HG03520 (cell line): ENCODE results near the gene OPCML.

ENCODE experiments used
- ATAC-seq: cut with Tn5 transposase; IDR thresholded peaks from one replicate; pipeline ENCODE4 v1.9.1; 2021; ENCODE audit warnings: mild to moderate bottlenecking, moderate library complexity; ENCODE audit not compliant: unreplicated experiment

OPCML gene

DNA sequence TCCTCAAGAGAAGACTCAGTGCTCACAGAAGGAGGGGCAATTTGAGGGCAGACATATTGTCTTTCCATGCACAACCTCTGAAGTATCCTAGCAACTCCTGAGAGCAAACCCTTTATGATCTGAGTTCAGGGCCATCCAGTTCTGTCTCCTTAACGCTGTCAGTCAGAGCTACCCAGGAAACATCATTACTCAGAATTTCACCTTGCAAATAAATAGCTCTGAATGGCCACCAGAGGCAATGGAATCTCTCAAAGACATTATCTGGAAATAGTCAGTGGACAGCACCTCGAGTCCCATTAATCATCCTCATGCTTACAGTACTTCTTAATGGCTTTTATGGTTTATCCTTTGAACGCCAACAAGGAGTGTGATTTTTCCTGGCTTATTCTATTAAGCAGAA is 656.1 kb downstream of the OPCML start:
- ATAC-seq = no peak

DNA sequence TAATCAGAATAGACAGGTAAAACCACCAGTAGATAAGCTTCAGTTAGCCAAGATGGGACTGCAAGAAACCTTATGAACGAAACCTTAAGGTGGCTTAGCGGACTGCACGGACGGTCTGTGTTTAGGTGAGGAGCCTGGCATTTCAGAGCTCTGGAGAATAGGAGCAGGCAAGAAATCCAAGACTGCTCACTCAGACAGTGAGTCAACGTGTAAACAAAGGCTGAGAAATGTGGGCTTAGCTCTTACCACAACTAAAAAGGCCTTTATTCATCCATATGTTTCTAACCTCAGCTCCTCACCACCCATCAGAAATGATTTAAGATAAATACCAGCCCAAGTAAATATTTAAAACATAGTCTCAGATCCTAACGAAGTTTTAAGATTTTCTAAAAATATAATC is 657.7 kb downstream of the OPCML start:
- no peak for ATAC-seq

DNA sequence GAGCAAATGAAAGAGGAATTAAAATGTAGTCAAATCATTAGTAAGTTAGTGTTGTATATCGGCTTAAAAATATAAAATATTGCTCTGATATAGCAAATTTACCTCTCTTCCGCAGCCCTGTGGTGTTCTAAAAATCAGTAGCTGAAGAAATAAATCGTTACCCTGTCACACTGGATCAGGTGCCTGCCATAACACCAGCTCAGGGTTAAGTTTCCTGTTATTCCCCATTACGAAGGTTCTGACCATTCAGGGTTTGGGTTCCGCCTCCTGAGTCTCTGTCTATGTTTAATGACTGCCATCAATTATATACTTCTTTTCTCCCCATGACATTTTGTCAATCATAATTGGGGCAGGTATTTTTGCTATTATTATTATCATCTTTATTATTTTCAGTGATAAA is 658.5 kb downstream of the OPCML start:
- no peak for ATAC-seq

DNA sequence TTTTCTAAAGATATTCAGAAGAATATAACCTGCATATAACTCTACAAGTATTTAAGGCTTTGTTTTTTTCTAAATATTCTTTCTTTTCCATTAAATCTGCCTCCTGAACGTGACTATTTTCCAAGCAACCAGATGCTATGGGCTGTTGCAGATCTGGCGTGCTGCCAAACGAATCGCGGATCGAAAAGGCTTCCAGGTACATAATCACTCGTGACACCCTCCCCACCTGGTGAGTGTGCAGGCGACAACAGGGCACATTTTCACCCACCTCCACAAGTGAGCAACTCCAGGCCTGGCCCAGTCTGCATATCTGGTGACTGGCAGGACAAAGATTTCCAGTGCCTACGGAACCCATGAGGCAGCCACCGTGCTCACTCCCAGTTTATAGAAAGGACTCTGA is 660.1 kb downstream of the OPCML start:
- ATAC-seq = no peak

DNA sequence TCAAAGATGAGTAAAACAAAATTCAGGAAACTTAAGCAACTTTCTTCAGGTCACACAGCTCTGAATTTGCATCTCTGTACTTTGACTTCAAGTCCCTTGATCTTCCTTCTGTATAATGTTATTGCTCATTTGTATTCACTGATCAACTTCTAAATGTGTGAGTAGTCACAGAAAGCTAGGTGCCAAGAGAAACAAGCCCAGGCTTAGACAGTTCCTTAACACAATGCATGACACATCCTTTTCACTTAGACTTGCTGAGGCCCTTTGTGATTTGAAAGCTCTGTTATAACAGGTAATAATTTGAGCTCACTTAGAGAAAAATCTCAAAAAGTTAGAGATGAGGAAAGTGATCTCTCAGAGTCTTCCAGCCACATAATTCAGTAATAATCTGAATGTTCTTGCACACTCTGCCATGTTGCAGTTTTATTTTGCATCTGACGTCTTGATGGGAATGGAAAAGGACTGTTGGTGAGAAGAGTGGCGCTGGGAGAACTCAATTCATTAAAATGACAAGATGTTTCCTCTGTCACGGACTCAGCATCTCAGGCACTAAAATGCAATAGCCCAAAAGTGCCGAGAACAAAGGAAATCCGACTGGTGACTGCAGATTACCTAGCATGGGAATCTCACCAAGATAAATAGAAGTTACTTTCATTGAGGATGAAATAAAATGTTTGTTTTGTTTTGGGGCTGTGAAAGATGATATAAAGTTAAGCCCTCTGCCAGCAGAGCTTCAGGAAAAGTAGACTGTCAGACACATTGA is 665.3 kb downstream of the OPCML start:
- ATAC-seq = no peak

DNA sequence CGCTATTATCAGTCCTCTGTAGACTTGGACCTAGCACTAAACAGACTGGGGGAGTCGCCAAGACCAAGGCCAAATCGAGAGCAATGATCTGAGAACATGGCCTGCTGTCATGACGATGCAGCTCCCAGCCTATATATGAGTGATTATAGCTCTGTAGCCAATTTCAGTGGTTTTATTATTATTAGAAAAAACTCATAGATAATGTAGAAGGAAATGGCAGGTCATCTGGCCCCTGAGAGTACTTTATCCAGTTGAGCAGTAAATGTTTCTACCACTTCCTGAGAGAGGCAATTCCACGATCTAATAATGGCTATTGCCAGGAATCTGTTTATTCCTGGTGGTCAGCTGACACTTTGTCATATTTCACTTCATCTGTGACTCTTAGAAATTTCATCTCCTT is 666.7 kb downstream of the OPCML start:
- no peak for ATAC-seq

DNA sequence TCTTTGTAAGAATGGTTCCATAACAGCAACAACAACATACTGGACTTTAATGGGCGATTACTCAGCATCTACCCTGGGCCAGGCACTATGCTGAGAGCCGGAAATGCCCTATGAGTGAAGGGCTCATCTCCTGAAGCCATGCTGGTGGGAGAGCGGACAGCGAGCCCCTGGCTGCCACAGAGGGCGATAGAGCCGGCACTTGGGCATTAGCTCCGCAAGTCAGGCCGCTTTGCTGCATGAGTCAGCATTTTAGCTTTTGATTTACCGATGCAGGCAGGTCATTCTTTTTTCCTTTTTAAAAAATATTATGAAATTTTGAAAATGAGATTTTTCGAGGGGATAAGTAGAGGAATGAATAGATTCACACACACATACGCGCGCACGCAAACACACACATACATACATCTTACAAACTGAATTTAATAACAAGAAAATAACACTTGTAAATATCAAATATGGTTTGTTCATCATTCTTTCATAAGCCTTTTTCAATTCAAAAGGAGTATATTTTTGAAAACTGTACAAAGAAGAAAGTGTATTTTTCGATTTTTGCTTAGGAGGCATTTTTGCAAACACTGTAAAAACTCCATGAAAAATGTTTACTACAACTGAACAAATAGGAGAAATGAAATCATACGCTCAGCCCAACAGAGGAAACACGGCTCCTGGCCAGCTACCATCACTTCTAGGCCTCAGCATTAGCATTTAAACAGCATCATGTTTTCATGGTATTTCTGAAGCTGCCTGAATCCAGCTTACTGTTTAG is 667.3 kb downstream of the OPCML start:
- ATAC-seq = no peak

DNA sequence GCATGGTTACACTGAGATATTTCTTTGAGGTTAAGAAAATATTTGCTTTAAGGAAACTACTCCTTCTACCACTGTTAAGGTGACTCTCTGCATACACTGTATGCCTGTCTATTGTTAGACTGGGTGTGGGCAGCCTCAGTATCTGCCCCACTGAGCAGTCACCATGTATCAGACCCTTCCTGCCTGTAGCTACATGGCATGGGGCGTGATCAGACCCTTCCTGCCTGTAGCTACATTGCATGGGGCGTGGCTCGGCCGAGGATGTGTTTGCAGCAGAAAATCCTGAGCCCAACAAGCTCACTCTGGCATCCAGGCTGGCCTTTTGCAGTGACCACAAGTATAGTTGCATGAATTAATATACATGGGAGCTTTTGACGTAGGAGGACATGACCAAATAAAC is 669.4 kb downstream of the OPCML start:
- ATAC-seq = no peak

DNA sequence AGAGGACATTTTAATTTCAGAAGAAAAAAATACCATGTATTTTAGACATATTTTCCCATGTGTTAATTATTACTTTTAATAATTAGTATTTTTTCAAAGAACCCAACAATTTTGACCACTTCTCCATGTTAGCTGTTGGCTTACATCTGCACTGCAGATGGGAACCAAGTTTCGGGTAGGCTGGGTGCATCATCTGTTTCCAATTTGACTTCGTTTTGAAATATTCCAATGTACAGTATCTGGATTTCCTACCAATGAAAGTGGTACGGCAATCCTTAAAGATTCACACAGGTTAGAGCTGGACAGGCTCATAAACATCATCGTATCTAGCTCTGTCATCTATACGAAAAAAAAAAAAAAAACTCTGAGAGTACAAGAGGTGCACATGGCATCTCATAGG is 670.2 kb downstream of the OPCML start:
- no peak for ATAC-seq

DNA sequence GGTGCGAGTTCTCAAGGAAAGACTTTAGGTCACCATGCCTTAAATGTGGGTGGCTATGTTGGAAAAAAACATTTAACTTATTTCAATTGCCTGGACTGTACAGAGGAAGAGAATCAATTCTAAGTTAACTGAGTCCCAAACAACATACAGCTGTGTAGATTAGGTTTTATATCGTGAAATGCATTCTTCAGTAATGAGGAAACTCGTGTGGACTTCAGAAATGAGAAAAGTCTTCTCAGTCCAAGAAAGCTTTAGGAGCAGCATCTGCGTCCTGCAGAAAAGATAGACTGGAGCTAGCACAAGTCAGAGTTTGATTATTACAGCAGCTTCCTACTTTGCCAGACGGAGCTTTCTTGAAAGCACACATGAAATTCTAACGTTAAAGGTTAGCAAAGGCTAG is 673.0 kb downstream of the OPCML start:
- no peak for ATAC-seq

DNA sequence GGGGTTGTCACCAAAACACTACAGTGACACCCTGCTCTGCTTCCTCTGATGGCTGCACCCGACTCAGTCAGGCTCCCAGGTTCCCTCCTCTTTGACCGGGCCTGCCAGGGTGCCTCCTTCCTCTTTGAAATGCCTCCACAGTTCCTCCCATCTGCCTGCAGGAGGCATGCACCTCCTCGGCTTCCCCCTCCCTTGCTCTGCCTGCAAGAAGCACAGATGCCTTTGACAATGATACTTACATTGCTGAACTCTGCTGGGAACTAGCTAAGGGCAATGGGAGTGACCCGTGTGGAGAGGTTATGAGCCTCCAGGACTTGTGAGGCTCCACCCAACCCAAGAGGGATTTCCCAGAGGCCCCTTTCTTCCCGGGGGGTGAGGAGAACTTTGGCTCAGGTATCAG is 674.1 kb downstream of the OPCML start:
- no peak for ATAC-seq

DNA sequence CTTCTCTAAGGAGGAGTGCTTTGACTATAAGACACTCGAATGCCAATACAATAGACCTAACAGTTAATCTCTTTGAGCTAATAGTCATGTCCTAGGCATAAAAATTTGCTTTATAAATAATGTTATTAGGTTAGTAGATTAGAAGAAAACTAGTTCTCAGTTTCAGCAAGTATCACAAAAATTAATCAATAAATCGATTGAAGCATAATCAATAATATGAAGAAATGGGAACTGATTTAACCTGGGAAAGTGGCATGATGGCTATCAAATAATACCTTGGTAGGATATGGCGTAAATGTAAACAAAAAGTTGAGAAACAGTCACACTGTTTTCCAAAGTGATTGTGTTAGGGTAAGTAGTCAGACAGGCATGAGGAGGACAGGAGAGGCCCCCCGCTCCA is 676.3 kb downstream of the OPCML start:
- ATAC-seq = no peak

DNA sequence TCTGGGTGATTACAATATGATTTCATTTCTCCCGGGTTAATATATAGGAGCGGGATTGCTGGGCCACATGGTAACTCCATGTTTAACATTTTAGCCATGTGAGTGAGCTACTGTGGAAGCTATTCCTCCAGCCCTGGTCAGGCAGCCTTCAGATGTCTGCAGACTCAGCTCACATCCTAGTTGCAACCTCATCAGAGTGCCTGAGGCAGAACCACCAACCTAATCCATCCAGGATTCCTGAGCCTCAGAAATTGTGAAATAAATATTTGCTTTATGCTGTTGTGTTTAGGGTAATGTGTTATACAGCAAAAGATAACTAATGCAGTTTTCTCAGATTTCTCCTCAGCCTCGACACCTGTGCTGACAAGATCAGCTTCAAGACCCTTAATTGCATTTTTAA is 676.8 kb downstream of the OPCML start:
- ATAC-seq = no peak

DNA sequence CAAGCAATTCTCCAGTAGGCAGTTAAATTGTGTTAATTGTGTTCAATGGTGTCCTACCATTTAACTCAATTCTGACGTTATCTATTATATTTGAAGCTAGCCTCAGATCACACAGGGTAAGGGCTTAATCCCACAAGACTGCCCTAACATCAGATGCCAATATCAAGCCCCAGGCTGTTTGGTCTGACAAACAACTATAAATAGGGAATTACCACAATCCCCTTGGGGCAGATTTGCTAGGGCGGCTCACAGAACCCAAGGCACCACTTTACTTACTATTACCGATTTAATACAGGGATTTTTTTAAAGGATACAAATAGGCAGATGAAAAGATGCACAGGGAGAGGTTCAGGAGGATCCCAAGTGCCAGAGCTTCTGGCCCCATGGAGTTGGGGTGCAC is 678.4 kb downstream of the OPCML start:
- ATAC-seq = no peak

DNA sequence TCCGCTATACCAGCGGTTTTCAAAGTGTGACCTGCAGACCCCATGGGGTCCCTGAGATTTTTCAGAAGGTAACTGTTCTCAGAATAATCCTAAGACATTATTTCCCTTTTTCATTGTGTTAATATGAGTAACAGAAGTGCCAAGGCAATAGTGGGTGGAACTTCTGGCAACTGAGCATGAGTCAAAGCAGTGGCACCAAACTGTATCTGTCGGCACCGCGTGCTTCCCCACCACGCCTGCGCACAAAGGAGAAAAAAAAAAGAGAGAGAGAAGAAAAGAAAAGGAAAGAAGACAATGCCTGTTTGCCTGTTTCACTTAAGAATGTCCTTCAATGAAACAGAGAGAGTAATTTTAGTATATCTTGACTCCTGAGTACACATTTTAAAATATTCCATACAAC is 679.9 kb downstream of the OPCML start:
- no peak for ATAC-seq

DNA sequence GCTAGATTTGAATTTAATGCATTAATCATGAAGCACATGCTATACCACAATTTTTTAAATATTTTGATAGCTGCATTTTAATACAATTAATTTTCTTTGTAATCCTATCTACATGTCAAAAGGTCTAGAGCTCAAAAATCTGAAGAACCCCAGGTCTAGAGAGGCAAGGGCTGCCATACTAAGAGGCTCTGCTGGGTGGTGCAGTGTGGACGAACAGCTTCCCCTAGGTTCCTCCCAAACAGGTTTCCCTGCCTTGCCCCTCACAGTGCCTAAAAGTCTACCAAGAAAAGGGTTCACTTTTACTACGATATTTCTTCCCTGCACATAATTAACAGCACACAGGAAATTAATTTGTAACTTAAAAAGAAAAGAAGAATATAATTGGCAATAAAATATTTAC is 681.1 kb downstream of the OPCML start:
- no peak for ATAC-seq

DNA sequence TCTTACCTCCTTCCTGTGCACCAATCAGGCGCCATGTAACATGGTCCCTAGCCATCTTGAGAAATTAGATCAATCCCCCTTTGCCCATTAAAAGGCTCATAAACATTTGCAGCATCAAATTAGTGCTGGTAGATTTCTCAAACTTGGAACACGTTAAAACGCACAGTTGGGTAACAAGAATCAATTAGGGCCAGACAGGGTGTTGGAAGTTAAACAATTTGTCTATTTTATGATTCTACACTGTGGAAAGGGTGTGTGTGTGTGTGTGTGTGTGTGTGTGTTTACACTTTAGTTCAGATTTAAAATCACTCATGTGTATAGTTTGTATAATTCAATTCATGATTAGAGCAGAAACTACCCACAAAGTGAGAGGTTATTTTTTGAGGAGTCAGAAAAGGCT is 682.0 kb downstream of the OPCML start:
- no peak for ATAC-seq

DNA sequence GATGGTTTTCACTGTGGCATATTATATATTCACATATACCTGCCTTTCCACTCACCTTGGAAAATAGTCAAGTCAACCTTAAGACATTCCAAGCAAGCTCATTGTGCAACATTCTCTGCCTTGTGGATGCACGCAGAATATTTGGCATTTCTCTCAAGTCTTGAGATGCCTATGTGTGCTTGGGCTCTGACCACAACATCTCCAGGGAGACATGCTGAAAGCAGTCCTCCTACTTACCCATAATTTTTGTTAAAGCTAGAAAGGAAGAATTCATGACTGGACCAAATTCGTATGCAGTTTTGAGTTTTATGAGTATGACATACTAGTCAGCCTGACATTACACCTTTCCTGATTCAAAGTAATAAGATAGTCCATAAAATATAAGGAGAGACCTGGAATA is 684.0 kb downstream of the OPCML start:
- no peak for ATAC-seq

DNA sequence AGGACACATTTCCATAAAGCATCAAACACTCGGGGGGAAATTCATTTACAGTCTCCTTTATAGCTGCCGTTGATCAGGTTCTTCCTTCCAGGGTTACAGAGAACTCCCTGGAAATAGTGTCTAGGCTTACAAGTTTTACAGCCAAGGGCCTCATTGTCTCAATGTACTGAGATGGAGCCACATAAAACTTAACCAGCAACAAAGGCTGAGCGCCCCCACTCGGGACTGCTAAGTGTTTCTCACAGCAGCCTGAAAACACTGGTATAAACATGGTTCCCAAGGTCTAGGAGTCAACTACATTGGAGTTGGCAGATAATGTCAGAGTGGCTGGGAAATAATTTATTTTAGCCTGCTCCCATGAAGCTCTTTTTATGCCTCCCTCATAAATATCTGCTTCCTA is 686.2 kb downstream of the OPCML start:
- no peak for ATAC-seq

DNA sequence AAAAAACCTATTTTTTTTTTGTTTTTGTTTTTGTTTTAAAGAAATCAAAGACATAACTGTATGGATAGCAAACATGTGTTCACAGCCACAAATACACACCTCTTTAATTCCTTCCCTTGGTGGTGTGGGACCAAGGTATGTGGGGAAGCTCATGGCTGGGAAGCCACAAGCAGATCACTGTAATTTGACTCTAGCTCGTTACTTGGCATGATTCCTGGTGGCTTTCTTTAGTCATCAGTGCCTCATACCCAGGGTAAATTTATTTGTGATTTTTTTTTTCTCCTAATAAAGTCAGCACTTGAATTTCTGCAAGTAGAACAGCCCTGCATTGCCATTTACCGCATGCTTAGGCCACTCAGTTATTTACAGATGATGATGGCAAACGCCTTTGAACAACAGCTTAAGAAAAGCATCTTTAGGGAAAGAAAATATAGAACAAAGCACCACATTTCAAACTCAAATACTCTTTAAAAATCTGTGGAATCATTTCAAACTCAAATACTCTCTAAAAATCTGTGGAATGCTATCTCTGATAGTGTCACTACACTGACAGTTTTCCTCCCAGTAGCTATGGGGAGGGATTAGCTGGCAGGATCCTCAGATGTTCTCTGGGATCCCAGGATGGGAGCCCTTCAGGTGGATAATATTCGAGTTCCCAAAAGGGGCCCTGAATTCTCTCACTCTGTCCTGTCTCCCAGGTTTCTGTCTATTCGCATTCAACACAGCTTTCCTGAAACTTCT is 687.2 kb downstream of the OPCML start:
- no peak for ATAC-seq

DNA sequence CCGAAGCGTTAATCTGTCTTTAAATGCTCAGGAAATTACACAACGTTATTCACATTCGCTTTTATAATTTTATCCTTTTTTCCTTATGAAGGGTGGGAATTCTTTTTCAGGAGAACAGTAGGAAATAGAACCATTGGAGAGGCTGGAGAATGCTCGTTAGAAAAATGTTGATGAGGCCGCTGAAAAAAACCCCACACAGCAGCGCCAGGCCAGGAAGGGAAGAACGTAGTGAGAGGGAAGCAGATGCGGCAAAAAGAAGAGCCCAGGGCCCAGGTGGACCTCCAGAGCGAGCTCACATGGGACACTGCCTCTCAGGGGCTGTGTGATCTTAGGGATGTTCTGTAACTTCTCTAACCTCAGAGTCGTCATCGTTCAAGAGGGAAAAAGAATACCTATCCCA is 691.6 kb downstream of the OPCML start:
- no peak for ATAC-seq

DNA sequence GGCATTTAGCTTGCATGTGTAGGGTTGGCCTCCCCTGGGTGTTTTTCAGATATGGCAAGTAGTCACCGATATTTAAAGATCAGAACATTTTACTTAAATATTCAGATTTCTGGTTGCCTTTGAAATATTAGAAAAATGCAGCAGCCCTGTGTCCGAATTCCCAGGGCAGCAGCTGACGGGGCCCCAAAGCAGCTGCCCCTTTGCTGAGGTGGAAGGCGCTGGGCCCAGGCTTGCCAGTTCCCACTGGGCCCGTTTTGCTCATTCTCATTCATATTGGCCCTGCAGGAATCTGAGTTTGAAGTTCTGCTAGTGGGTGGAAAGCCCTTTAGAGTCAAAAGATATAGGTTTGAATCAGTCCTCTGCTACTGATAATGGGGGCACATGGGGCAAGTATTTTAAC is 692.1 kb downstream of the OPCML start:
- ATAC-seq = no peak
